ENCODE data around the gene MSRB3.

Gene MSRB3

DNA sequence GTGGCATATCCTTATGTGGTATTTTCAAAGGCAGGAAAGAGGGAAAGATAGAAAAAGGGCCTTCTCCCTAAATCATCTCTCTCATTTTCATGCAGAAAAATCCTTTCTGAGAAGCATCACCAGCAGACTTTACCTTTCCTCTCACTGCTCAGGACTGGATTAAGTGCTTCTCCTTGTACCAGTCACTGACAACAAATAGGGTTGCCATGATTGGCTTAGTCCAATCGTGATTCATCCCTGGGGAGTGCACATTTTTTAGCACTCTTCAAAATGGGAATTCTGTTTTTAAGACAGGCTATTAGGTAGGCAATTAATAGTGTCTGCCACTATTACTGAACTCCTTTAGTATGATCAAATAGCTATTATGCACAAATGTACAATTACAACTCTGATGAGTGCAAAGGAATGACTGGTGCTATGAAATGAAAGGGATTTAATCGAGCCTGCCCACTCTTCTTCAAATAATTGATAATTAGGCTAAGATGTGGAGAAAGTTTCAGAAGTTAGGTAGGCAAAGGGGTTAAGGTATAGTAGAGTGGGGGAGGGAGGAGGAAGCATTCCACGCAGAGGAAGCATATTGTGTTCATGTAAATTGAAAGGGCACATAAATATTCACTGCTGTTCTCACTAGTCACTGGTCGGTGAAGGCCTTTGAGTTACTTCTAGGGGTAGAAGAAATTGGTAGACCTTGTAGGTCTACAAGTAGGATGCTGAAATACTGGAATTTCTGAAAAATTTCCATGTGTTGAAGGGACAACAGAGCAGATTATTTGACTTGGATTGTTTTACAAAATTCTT lies 84.0 kb downstream of the MSRB3 start:
- H4K20me1 ChIP-seq (ENCODE audit: insufficient read depth) = no peaks in the 10 kb centered on the region
- no peaks in the 10 kb centered on the region for H3K79me2 ChIP-seq (ENCODE audit: insufficient read depth, low read depth)
- no peaks in the 10 kb centered on the region for H3K36me3 ChIP-seq (ENCODE audit: insufficient read depth)
- TF ChIP-seq CTCF (conservative IDR thresholded peaks at IDR 0.05; ENCODE audit: low read depth, low read length) = no peak
- H2AFZ ChIP-seq (ENCODE audit: low read depth) = no peak overlapping the region
- no peaks in the 10 kb centered on the region for H3K4me1 ChIP-seq (ENCODE audit: low read depth, poor library complexity, severe bottlenecking)
- no peak overlapping the region for H3K27ac ChIP-seq
- H3K27me3 ChIP-seq (ENCODE audit: insufficient read depth, low read depth) = no peaks in the 10 kb centered on the region
- no peak overlapping the region for H3K4me3 ChIP-seq (IDR thresholded peaks at IDR 0.05; ENCODE audit: insufficient read depth, low read depth, low read length)
- H3K4me2 ChIP-seq = no peak overlapping the region
- H3K9ac ChIP-seq = no peak overlapping the region

DNA sequence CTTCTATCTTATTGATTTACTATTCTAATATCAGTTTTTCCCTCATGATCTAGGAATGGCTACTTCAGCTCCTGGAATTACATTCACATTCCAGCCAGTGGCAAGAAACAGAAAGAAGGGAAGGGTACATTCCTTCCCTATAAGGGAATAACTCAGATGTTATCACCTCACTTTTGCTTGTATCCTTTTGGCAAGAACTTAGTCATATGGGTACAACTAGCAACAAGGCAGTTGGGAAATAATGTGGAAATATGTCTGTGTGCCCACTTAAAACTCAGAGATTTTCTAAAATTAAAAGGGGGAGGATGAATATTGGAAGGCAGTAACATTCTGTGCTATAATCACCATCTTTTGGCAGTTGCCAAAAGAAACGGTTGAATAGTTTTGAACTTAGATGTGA lies 85.6 kb downstream of the MSRB3 start:
- H3K36me3 ChIP-seq (ENCODE audit: insufficient read depth) = no peaks in the 10 kb centered on the region
- H3K4me3 ChIP-seq (IDR thresholded peaks at IDR 0.05; ENCODE audit: insufficient read depth, low read depth, low read length) = no peak overlapping the region

GRCh38 chr12:65367396-65367795 lies 88.9 kb downstream of the MSRB3 start:
- H3K27ac ChIP-seq = no peak overlapping the region
- no peaks in the 10 kb centered on the region for H3K27me3 ChIP-seq (ENCODE audit: insufficient read depth, low read depth)
- no peaks in the 10 kb centered on the region for H4K20me1 ChIP-seq (ENCODE audit: insufficient read depth)
- no peak overlapping the region for H3K4me2 ChIP-seq
- H3K36me3 ChIP-seq (ENCODE audit: insufficient read depth) = no peaks in the 10 kb centered on the region
- H3K4me3 ChIP-seq (IDR thresholded peaks at IDR 0.05; ENCODE audit: insufficient read depth, low read depth, low read length) = no peak overlapping the region
- no peak for TF ChIP-seq CTCF (conservative IDR thresholded peaks at IDR 0.05; ENCODE audit: low read depth, low read length)
- no peak overlapping the region for H3K9ac ChIP-seq
- H3K4me1 ChIP-seq (ENCODE audit: low read depth, poor library complexity, severe bottlenecking) = no peaks in the 10 kb centered on the region
- H2AFZ ChIP-seq (ENCODE audit: low read depth) = no peak overlapping the region
- H3K79me2 ChIP-seq (ENCODE audit: insufficient read depth, low read depth) = no peaks in the 10 kb centered on the region

More for the DNA sequence above, 85.6 kb downstream of the MSRB3 start:
- H3K4me2 ChIP-seq = no peak overlapping the region
- no peaks in the 10 kb centered on the region for H3K27me3 ChIP-seq (ENCODE audit: insufficient read depth, low read depth)
- H2AFZ ChIP-seq (ENCODE audit: low read depth) = no peak overlapping the region
- no peak for TF ChIP-seq CTCF (conservative IDR thresholded peaks at IDR 0.05; ENCODE audit: low read depth, low read length)
- H3K79me2 ChIP-seq (ENCODE audit: insufficient read depth, low read depth) = no peaks in the 10 kb centered on the region
- H3K27ac ChIP-seq = no peak overlapping the region
- no peaks in the 10 kb centered on the region for H3K4me1 ChIP-seq (ENCODE audit: low read depth, poor library complexity, severe bottlenecking)
- no peak overlapping the region for H3K9ac ChIP-seq
- H4K20me1 ChIP-seq (ENCODE audit: insufficient read depth) = no peaks in the 10 kb centered on the region

GRCh38 chr12:65368055-65368454 lies 89.6 kb downstream of the MSRB3 start:
- Histone ChIP-seq H3K4me3 (IDR thresholded peaks at IDR 0.05; ENCODE audit: insufficient read depth, low read depth, low read length) (no peak overlapping the region), H3K27ac (no peak overlapping the region), H3K27me3 (ENCODE audit: insufficient read depth, low read depth) (no peaks in the 10 kb centered on the region), H3K9ac (no peak overlapping the region), H3K79me2 (ENCODE audit: insufficient read depth, low read depth) (no peaks in the 10 kb centered on the region), H3K4me2 (no peak overlapping the region), H3K4me1 (ENCODE audit: low read depth, poor library complexity, severe bottlenecking) (no peaks in the 10 kb centered on the region), H2AFZ (ENCODE audit: low read depth) (no peak overlapping the region), H4K20me1 (ENCODE audit: insufficient read depth) (no peaks in the 10 kb centered on the region), H3K36me3 (ENCODE audit: insufficient read depth) (no peaks in the 10 kb centered on the region)
- no peak for TF ChIP-seq CTCF (conservative IDR thresholded peaks at IDR 0.05; ENCODE audit: low read depth, low read length)
